Activated naive CD4-positive, alpha-beta T cell treated with anti-CD3 and anti-CD28 coated beads, Interleukin-2, amount 50 U/mL, for 72 hours (primary cell): Measurements from ENCODE around the gene OR2V1. TPM values are rescaled to one million over a fixed set of nuclear protein-coding genes. Genes with fewer than 3 reads are reported as not detected.

Experiments used
- total RNA-seq, 2 donors: library from RNA; stranded (reverse); gene quantifications; one replicate each; pipeline ENCODE4 v1.2.3, GENCODE V29; 2022

OR2V1 gene
- total RNA-seq, 2 donors from 2014 or later, result not detected

Other genes starting within 250 kb of the OR2V1 start
- not detected for gene BTNL8, start 232.0 kb downstream of the OR2V1 start, total RNA-seq
- gene BTNL3, start 142.3 kb downstream of the OR2V1 start, total RNA-seq, result not detected
- gene BTNL9, start 90.9 kb downstream of the OR2V1 start, total RNA-seq, result under 1 TPM in 1 of 2 donors, not detected in 1; 0.41 TPM
- not detected for gene OR2V2, start 16.4 kb upstream of the OR2V1 start, total RNA-seq
- gene TRIM7, start 74.0 kb upstream of the OR2V1 start, total RNA-seq, result 1 to 10 TPM; 4.8 to 7.0 TPM
- 10 to 100 TPM; 33.1 to 36.4 TPM for gene TRIM41, start 92.1 kb upstream of the OR2V1 start, total RNA-seq
- 1,000 to 10,000 TPM; 2,392 to 2,665 TPM for gene RACK1, start 112.7 kb upstream of the OR2V1 start, total RNA-seq
- gene TRIM52, start 130.0 kb upstream of the OR2V1 start, total RNA-seq, result 10 to 100 TPM in 1 of 2 donors, 1 to 10 TPM in 1; 9.3 to 15.6 TPM
- not detected for gene OR4F3, start 236.1 kb upstream of the OR2V1 start, total RNA-seq